Measurements from ENCODE around the gene HTT. TPM values are rescaled to one million over a fixed set of nuclear protein-coding genes. Genes with fewer than 3 reads are reported as not detected.

HTT gene
- total RNA-seq, 4 donors from 2014 or later: 50.1 to 192 (median 81.0) TPM

- Histone ChIP-seq H3K36me3 (peaks cover 65% of the 10 kb centered on the region), H3K27ac (no peak overlapping the region), H3K4me3 (no peak overlapping the region), H3K27me3 (no peaks in the 10 kb centered on the region), H3K4me1 (peaks cover 2% of the 10 kb centered on the region), H3K9me3 (no peaks in the 10 kb centered on the region)
- 93% methylated on average over 4 of the region's 4 CpGs for WGBS
- TF ChIP-seq POLR2A (IDR thresholded peaks at IDR 0.05) (no peak), EP300 (IDR thresholded peaks at IDR 0.05) (no peak), POLR2AphosphoS5 (IDR thresholded peaks at IDR 0.05) (no peak), CTCF (IDR thresholded peaks at IDR 0.05) (no peak)
- DNase-seq (ENCODE audit: low spot score in 2 of 2): no peak
Measured at GRCh38 chr4:3112201-3112600, 37.7 kb downstream of the HTT start.

GRCh38 chr4:3112609-3113469, 38.4 kb downstream of the HTT start:
- H3K4me1 ChIP-seq: no peaks in the 10 kb centered on the region
- no peaks in the 10 kb centered on the region for H3K27me3 ChIP-seq
- H3K9me3 ChIP-seq: no peaks in the 10 kb centered on the region
- WGBS: 88% methylated on average over 5 of the region's 5 CpGs
- no peak overlapping the region for H3K4me3 ChIP-seq
- H3K36me3 ChIP-seq: peaks cover 65% of the 10 kb centered on the region
- no peak overlapping the region for H3K27ac ChIP-seq
- DNase-seq (ENCODE audit: low spot score in 2 of 2): no peak
- no peak for TF ChIP-seq EP300 (IDR thresholded peaks at IDR 0.05)
- no peak for TF ChIP-seq POLR2AphosphoS5 (IDR thresholded peaks at IDR 0.05)
- no peak for TF ChIP-seq CTCF (IDR thresholded peaks at IDR 0.05)
- TF ChIP-seq POLR2A (IDR thresholded peaks at IDR 0.05): no peak

GRCh38 chr4:3114377-3114776, 39.9 kb downstream of the HTT start:
- no peaks in the 10 kb centered on the region for H3K4me1 ChIP-seq
- DNase-seq (ENCODE audit: low spot score in 2 of 2): no peak
- no peaks in the 10 kb centered on the region for H3K27me3 ChIP-seq
- 96% methylated on average over 6 of the region's 6 CpGs for WGBS
- peaks cover 63% of the 10 kb centered on the region for H3K36me3 ChIP-seq
- no peak overlapping the region for H3K27ac ChIP-seq
- no peaks in the 10 kb centered on the region for H3K9me3 ChIP-seq
- no peak overlapping the region for H3K4me3 ChIP-seq
- TF ChIP-seq EP300 (IDR thresholded peaks at IDR 0.05): no peak
- TF ChIP-seq CTCF (IDR thresholded peaks at IDR 0.05): no peak
- no peak for TF ChIP-seq POLR2A (IDR thresholded peaks at IDR 0.05)
- no peak for TF ChIP-seq POLR2AphosphoS5 (IDR thresholded peaks at IDR 0.05)

GRCh38 chr4:3115637-3116270, 41.3 kb downstream of the HTT start:
- Histone ChIP-seq H3K9me3 (no peaks in the 10 kb centered on the region), H3K4me1 (no peaks in the 10 kb centered on the region), H3K36me3 (peaks cover 66% of the 10 kb centered on the region), H3K27me3 (no peaks in the 10 kb centered on the region), H3K27ac (no peak overlapping the region), H3K4me3 (no peak overlapping the region)
- 89% methylated on average over 15 of the region's 15 CpGs for WGBS
- TF ChIP-seq POLR2A (IDR thresholded peaks at IDR 0.05): no peak
- no peak for TF ChIP-seq EP300 (IDR thresholded peaks at IDR 0.05)
- no peak for TF ChIP-seq POLR2AphosphoS5 (IDR thresholded peaks at IDR 0.05)
- no peak for TF ChIP-seq CTCF (IDR thresholded peaks at IDR 0.05)
- DNase-seq (ENCODE audit: low spot score in 2 of 2): no peak

GRCh38 chr4:3116955-3117354, 42.5 kb downstream of the HTT start:
- Histone ChIP-seq H3K36me3 (peaks cover 65% of the 10 kb centered on the region), H3K9me3 (no peaks in the 10 kb centered on the region), H3K4me3 (no peak overlapping the region), H3K27me3 (no peaks in the 10 kb centered on the region), H3K27ac (no peak overlapping the region), H3K4me1 (no peaks in the 10 kb centered on the region)
- DNase-seq (ENCODE audit: low spot score in 2 of 2): no peak
- TF ChIP-seq CTCF (IDR thresholded peaks at IDR 0.05) (no peak), POLR2A (IDR thresholded peaks at IDR 0.05) (no peak), POLR2AphosphoS5 (IDR thresholded peaks at IDR 0.05) (no peak), EP300 (IDR thresholded peaks at IDR 0.05) (no peak)
- WGBS: 88% methylated on average over 2 of the region's 2 CpGs

Measured in suprapubic skin (tissue), 4 donors.